Large intestine (tissue), 12 donors: ENCODE data around the gene TNFSF9. TPM values are rescaled to one million over a fixed set of nuclear protein-coding genes. Genes with fewer than 3 reads are reported as not detected.

Source experiments
- DNase-seq, 2 donors: peaks; one replicate each; pipeline versions ENCODE4 v3.0.0 to v3.0.0-alpha.2; 2013
- H3K27ac ChIP-seq: one replicate; pipeline ENCODE4 v1.5.1; 2013; ENCODE audit warnings: low read length
- H3K27me3 ChIP-seq: 2 replicates; pipeline ENCODE4 v1.6.1; 2013; ENCODE audit warnings: low read length; ENCODE audit not compliant: control insufficient read depth, insufficient read depth
- H3K36me3 ChIP-seq: 2 replicates; pipeline ENCODE4 v1.6.1; 2013; ENCODE audit warnings: low read length; ENCODE audit not compliant: control insufficient read depth, insufficient read depth
- H3K4me1 ChIP-seq: one replicate; pipeline ENCODE4 v1.6.1; 2013; ENCODE audit warnings: low read length; ENCODE audit not compliant: control insufficient read depth, insufficient read depth
- H3K4me3 ChIP-seq: one replicate; pipeline ENCODE4 v1.5.1; 2013; ENCODE audit warnings: low read length
- H3K9me3 ChIP-seq: one replicate; pipeline ENCODE4 v1.6.1; 2013; ENCODE audit warnings: mild to moderate bottlenecking, low read depth, low read length, moderate library complexity; ENCODE audit not compliant: control insufficient read depth
- WGBS: methylation state at CpG from one replicate; pipeline ENCODE4 v1.1.5; 2013; ENCODE audit warnings: low lambda C conversion rate; ENCODE audit not compliant: insufficient coverage; 5-methylcytosine and 5-hydroxymethylcytosine counted together
- long read RNA-seq, 11 donors: transcript quantifications; one replicate each; lab custom pipeline, GENCODE V29; 2026
- polyA plus RNA-seq: library from polyadenylated mRNA; unstranded; fragments of 120-200 nt; gene quantifications from one replicate; pipeline ENCODE4 v1.2.1, GENCODE V29; 2013

The TNFSF9 gene
- polyA plus RNA-seq, result 0.19 TPM
- long read RNA-seq, donor 1, result 0 reads
- long read RNA-seq, donor 2, result 0 reads
- long read RNA-seq, donor 3, result 0 reads
- long read RNA-seq, donor 4, result 0 reads
- long read RNA-seq, donor 5, result 0 reads
- long read RNA-seq, donor 6, result 0 reads
- long read RNA-seq, donor 7, result 0 reads
- long read RNA-seq, donor 8, result 0 reads
- long read RNA-seq, donor 9, result 0 reads
- long read RNA-seq, donor 10, result 0 reads
- long read RNA-seq, donor 11, result 0 reads

- Histone ChIP-seq H3K9me3 (peaks cover 9% of the 10 kb centered on the region), H3K27ac (peak within 1 kb of the TSS; percentile 42), H3K27me3 (peaks cover 46% of the 10 kb centered on the region), H3K4me3 (peak within 1 kb of the TSS; percentile 59), H3K4me1 (peaks cover 15% of the 10 kb centered on the region), H3K36me3 (no peaks in the 10 kb centered on the region)
- DNase-seq, result peak; percentile 78 to 89
- 0% methylated on average over 1 of the region's 44 CpGs for WGBS
These were observed at the start of gene TNFSF9 for GRCh38 chr19:6530386-6531162. Gene TNFSF9 (plus strand): TSS chr19:6531026. CDS start chr19:6531037, 11 bp downstream.

- no CpG with 5 or more reads among the region's 24 CpGs for WGBS
- DNase-seq, result no peak
- no peak within 1 kb of the TSS for H3K27ac ChIP-seq
- H3K36me3 ChIP-seq, result no peaks in the 10 kb centered on the region
- H3K4me3 ChIP-seq, result peak within 1 kb of the TSS; percentile 4
- H3K4me1 ChIP-seq, result peaks cover 5% of the 10 kb centered on the region
- no peaks in the 10 kb centered on the region for H3K9me3 ChIP-seq
- H3K27me3 ChIP-seq, result peaks cover 2% of the 10 kb centered on the region
These were observed 49.1 kb upstream of the TNFSF9 start, which contains the start of gene DENND1C for GRCh38 chr19:6481541-6482342. Gene DENND1C (minus strand): TSS chr19:6481787. CDS start chr19:6481695, 92 bp downstream.

GRCh38 chr19:6482343-6482686 lies 48.5 kb upstream of the TNFSF9 start:
- Histone ChIP-seq H3K27ac (no peak overlapping the region), H3K9me3 (no peaks in the 10 kb centered on the region), H3K36me3 (no peaks in the 10 kb centered on the region), H3K27me3 (no peaks in the 10 kb centered on the region), H3K4me1 (no peaks in the 10 kb centered on the region), H3K4me3 (no peak overlapping the region)
- no CpG with 5 or more reads among the region's 8 CpGs for WGBS
- no peak for DNase-seq

GRCh38 chr19:6483235-6483634 lies 47.6 kb upstream of the TNFSF9 start:
- Histone ChIP-seq H3K4me1 (no peaks in the 10 kb centered on the region), H3K27ac (no peak overlapping the region), H3K9me3 (no peaks in the 10 kb centered on the region), H3K36me3 (no peaks in the 10 kb centered on the region), H3K4me3 (no peak overlapping the region), H3K27me3 (no peaks in the 10 kb centered on the region)
- WGBS, result no CpG with 5 or more reads among the region's 3 CpGs
- DNase-seq, result no peak

GRCh38 chr19:6484230-6484629 lies 46.6 kb upstream of the TNFSF9 start:
- no peaks in the 10 kb centered on the region for H3K4me1 ChIP-seq
- H3K36me3 ChIP-seq, result no peaks in the 10 kb centered on the region
- no peak overlapping the region for H3K27ac ChIP-seq
- no peaks in the 10 kb centered on the region for H3K27me3 ChIP-seq
- no peak overlapping the region for H3K4me3 ChIP-seq
- no peak for DNase-seq
- no CpG with 5 or more reads among the region's 8 CpGs for WGBS
- H3K9me3 ChIP-seq, result no peaks in the 10 kb centered on the region

GRCh38 chr19:6484831-6485230 lies 46.0 kb upstream of the TNFSF9 start:
- no peaks in the 10 kb centered on the region for H3K4me1 ChIP-seq
- no peak overlapping the region for H3K4me3 ChIP-seq
- H3K27ac ChIP-seq, result no peak overlapping the region
- no peaks in the 10 kb centered on the region for H3K36me3 ChIP-seq
- H3K9me3 ChIP-seq, result no peaks in the 10 kb centered on the region
- 83% methylated on average over 4 of the region's 7 CpGs for WGBS
- H3K27me3 ChIP-seq, result peaks cover under 1% of the 10 kb centered on the region
- DNase-seq, result no peak

GRCh38 chr19:6489278-6490061 lies 41.4 kb upstream of the TNFSF9 start:
- no peaks in the 10 kb centered on the region for H3K9me3 ChIP-seq
- no peak overlapping the region for H3K4me3 ChIP-seq
- H3K27me3 ChIP-seq, result peaks cover 3% of the 10 kb centered on the region
- no peak overlapping the region for H3K27ac ChIP-seq
- WGBS, result 65% methylated on average over 2 of the region's 15 CpGs
- no peaks in the 10 kb centered on the region for H3K4me1 ChIP-seq
- H3K36me3 ChIP-seq, result no peaks in the 10 kb centered on the region
- no peak for DNase-seq

GRCh38 chr19:6490134-6490533 lies 40.7 kb upstream of the TNFSF9 start:
- Histone ChIP-seq H3K4me3 (no peak overlapping the region), H3K4me1 (no peaks in the 10 kb centered on the region), H3K36me3 (no peaks in the 10 kb centered on the region), H3K27ac (no peak overlapping the region), H3K27me3 (peaks cover 3% of the 10 kb centered on the region), H3K9me3 (no peaks in the 10 kb centered on the region)
- WGBS, result 60% methylated on average over 1 of the region's 2 CpGs
- DNase-seq, result no peak

- Histone ChIP-seq H3K27ac (no peak overlapping the region), H3K36me3 (no peaks in the 10 kb centered on the region), H3K27me3 (peaks cover 3% of the 10 kb centered on the region), H3K4me3 (no peak overlapping the region), H3K9me3 (no peaks in the 10 kb centered on the region), H3K4me1 (no peaks in the 10 kb centered on the region)
- DNase-seq, result no peak
- 100% methylated on average over 1 of the region's 4 CpGs for WGBS
These were observed 38.8 kb upstream of the TNFSF9 start for GRCh38 chr19:6491802-6492592.
